HCT116 (cell line): ENCODE results near the gene FAM43B. TPM values are rescaled to one million over a fixed set of nuclear protein-coding genes. Genes with fewer than 3 reads are reported as not detected.

ENCODE experiments used
- ATAC-seq: fragments of 200-7000 bp; cut with Tn5 transposase; 2 replicates; pipeline ENCODE4 v1.9.1; 2020; ENCODE audit warnings: mild to moderate bottlenecking, moderate library complexity
- BruUV-seq: library from RNA; stranded (reverse); fragments of 400-500 nt; replicated peaks from 2 replicates; lab custom pipeline; 2021; lab: Mats Ljungman, UMichigan
- CTCF ChIA-PET: fragments of 300-600 bp; sonication (Branson Sonifier 250); formaldehyde crosslinking; loops from one replicate; lab custom pipeline; 2021; ENCODE audit warnings: antibody characterized with exemption; lab: Charles Lee
- POLR2A ChIA-PET: fragments of 300-600, 350-600 bp; sonication (Branson Sonifier 250); formaldehyde crosslinking; loops from one replicate; lab custom pipeline; 2021; ENCODE audit warnings: antibody characterized with exemption; lab: Charles Lee
- RAD21 ChIA-PET, 2 experiments: fragments of 300-600 bp; sonication (Branson Sonifier 250); formaldehyde crosslinking; loops; one replicate each; lab custom pipeline; 2023; ENCODE audit warnings: low total read pairs in 2 of 2; ENCODE audit not compliant: uncharacterized antibody in 2 of 2, unreplicated experiment in 2 of 2, low non-redundant PET in 1 of 2; lab: Charles Lee
- DNase-seq: peaks from one replicate; pipeline ENCODE4 v3.0.0-alpha.2; 2010; ENCODE audit warnings: low read depth, low spot score
- H2AFZ ChIP-seq: fragments of 200-600 bp; shearing (Covaris generic), sonication (generic); 2 replicates; pipeline ENCODE4 v1.6.1; 2017; ENCODE audit warnings: low read depth, mixed run types, mixed read lengths, antibody characterized with exemption, low read length; ENCODE audit not compliant: poor library complexity, severe bottlenecking
- H3K27ac ChIP-seq: 2 replicates; pipeline ENCODE4 v1.5.1; 2012; ENCODE audit warnings: low read depth, low read length
- H3K27me3 ChIP-seq: fragments of 200-600 bp; sonication (generic); 2 replicates; pipeline ENCODE4 v1.6.1; 2016; ENCODE audit warnings: mixed run types, low read length, mixed read lengths; ENCODE audit not compliant: insufficient read depth
- H3K36me3 ChIP-seq, 2 experiments: fragments of 200-500 bp in 1 of 2; fragments of 200-600 bp in 1 of 2; sonication (Bioruptor generic) in 1 of 2; sonication (generic) in 1 of 2; 2 replicates each; pipeline versions ENCODE4 v1.5.1 to v1.6.1; 2014 to 2016; ENCODE audit warnings: low read length in 2 of 2, inconsistent platforms in 1 of 2, mixed read lengths in 1 of 2, mixed run types in 1 of 2; ENCODE audit not compliant: insufficient read depth in 2 of 2, control insufficient read depth in 1 of 2
- H3K4me1 ChIP-seq, 2 experiments: fragments of 200-600 bp in 1 of 2; sonication (generic) in 1 of 2; 2 replicates each; pipeline versions ENCODE4 v1.5.1 to v1.6.1; 2012 to 2017; ENCODE audit warnings: low read length in 2 of 2, inconsistent platforms in 1 of 2, mild to moderate bottlenecking in 1 of 2, mixed read lengths in 1 of 2, mixed run types in 1 of 2, moderate library complexity in 1 of 2; ENCODE audit not compliant: insufficient read depth in 2 of 2, control insufficient read depth in 1 of 2
- H3K4me2 ChIP-seq: fragments of 200-600 bp; sonication (generic); 2 replicates; pipeline ENCODE4 v1.6.1; 2017; ENCODE audit warnings: mixed run types, low read length, mixed read lengths
- H3K4me3 ChIP-seq, 2 experiments: fragments of 200-600 bp in 1 of 2; sonication (generic) in 1 of 2; replicated peaks in 1 of 2; 2 replicates each; pipeline ENCODE4 v1.5.1; 2011 to 2016; ENCODE audit warnings: low read length in 2 of 2, control low read depth in 1 of 2, low read depth in 1 of 2, mild to moderate bottlenecking in 1 of 2, mixed read lengths in 1 of 2, mixed run types in 1 of 2
- H3K79me2 ChIP-seq: fragments of 200-600 bp; sonication (generic); 2 replicates; pipeline ENCODE4 v1.6.1; 2017; ENCODE audit warnings: mild to moderate bottlenecking, mixed run types, low read length, moderate library complexity, mixed read lengths; ENCODE audit not compliant: insufficient read depth
- H3K9ac ChIP-seq: fragments of 200-600 bp; sonication (generic); 2 replicates; pipeline ENCODE4 v1.6.1; 2016; ENCODE audit warnings: low read length, mixed read lengths
- H3K9me2 ChIP-seq: fragments of 200-600 bp; sonication (generic), shearing (Covaris generic); 2 replicates; pipeline ENCODE4 v1.6.1; 2017; ENCODE audit warnings: mixed run types, mild to moderate bottlenecking, moderate library complexity; ENCODE audit not compliant: insufficient read depth
- H3K9me3 ChIP-seq, 2 experiments: fragments of 200-500 bp in 1 of 2; fragments of 200-600 bp in 1 of 2; sonication (Bioruptor generic) in 1 of 2; sonication (generic) in 1 of 2; 2 replicates each; pipeline ENCODE4 v1.6.1; 2014 to 2017; ENCODE audit warnings: low read length in 2 of 2, mixed read lengths in 2 of 2, inconsistent platforms in 1 of 2, low read depth in 1 of 2, mild to moderate bottlenecking in 1 of 2, mixed run types in 1 of 2, moderate library complexity in 1 of 2; ENCODE audit not compliant: control insufficient read depth in 1 of 2, insufficient read depth in 1 of 2
- H4K20me1 ChIP-seq: fragments of 200-600 bp; sonication (generic), shearing (Covaris generic); 2 replicates; pipeline ENCODE4 v1.6.1; 2017; ENCODE audit warnings: mixed run types, mild to moderate bottlenecking, moderate library complexity; ENCODE audit not compliant: insufficient read depth
- FOSL1 ChIP-seq: IDR thresholded peaks from 2 replicates; pipeline ENCODE4 v1.6.1; 2012; ENCODE audit warnings: low read depth
- JUND ChIP-seq: IDR thresholded peaks from 2 replicates; pipeline ENCODE4 v1.6.1; 2012
- REST ChIP-seq: IDR thresholded peaks from 2 replicates; pipeline ENCODE4 v1.6.1; 2012; ENCODE audit warnings: low read depth
- SIN3A ChIP-seq: IDR thresholded peaks from 2 replicates; pipeline ENCODE4 v1.6.1; 2012; ENCODE audit warnings: low read depth
- SP1 ChIP-seq: IDR thresholded peaks from 2 replicates; pipeline ENCODE4 v1.6.1; 2012; ENCODE audit warnings: low read depth
- ZFX ChIP-seq: fragments of 450-650 bp; IDR thresholded peaks from 2 replicates; pipeline ENCODE4 v1.6.1; 2017
- intact Hi-C: fragments of 100-400 bp; cut with micrococcal nuclease; formaldehyde crosslinking; loops from 2 replicates; pipeline ENCODE4 v1.10.0; 2022
- total RNA-seq: library from RNA; stranded (reverse); gene quantifications from one replicate; pipeline ENCODE4 v1.2.1, GENCODE V29; 2021; ENCODE audit not compliant: unreplicated experiment

The FAM43B gene
- total RNA-seq, 1 experiment from 2014 or later: not detected

DNA sequence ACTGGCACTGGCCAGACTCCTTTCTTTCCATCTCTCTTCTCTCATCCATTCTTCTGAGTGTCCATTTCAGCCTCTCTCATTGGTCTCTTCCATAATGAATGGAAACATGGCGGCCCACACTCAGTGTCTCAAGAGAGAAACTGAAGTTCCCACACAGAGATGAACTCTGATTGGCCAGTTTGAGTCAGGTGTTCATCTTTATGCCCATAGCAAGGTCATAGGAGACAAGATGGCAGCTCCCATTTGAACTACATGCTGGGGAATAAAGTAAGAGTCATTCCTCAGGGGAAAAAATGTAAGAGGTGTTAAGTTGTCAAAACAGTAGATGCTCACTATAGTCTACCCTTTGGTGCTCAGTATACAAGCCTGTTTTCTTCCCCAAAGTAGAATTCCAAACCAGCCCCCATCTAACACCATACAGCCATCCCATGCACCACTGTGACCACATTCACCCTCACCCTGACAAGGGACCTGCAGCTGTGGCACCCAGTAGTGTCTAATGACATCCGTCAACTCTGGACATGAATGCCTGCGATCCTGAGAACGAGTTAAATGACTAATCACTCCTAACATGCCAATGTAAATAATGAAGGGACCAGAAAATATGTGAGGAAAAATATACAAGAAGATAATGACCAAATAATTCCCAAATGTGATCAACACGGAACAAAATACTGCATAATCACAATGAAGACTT lies 48.9 kb downstream of the FAM43B start:
- peaks cover 17 to 53% of the 10 kb centered on the region in 2 experiments for H3K4me1 ChIP-seq
- no peaks in the 10 kb centered on the region for H3K9me2 ChIP-seq
- CTCF ChIA-PET: interaction anchor here (0.7 kb wide), 1 partner anchor 35 kb away, joined by 5 read pairs; no protein-coding TSS in a partner anchor
- no peak for DNase-seq
- H3K79me2 ChIP-seq: no peaks in the 10 kb centered on the region
- no peaks in the 10 kb centered on the region; a peak in 1 of 4 replicates for H3K9me3 ChIP-seq
- peak overlapping the region; percentile 7; the same call in 1 of the 2 replicates for H3K4me2 ChIP-seq
- H3K27ac ChIP-seq: no peak overlapping the region
- H3K9ac ChIP-seq: no peak overlapping the region
- H3K4me3 ChIP-seq: no peak overlapping the region
- no peaks in the 10 kb centered on the region for H3K27me3 ChIP-seq
- TF ChIP-seq SIN3A: peak; percentile 49; the same call in 1 of the 2 replicates
- TF ChIP-seq ZFX: no peak
- TF ChIP-seq JUND: 0 out of 2 replicates have a peak, but pooled peaks have one; percentile 14
- TF ChIP-seq REST: no peak
- 0 out of 2 replicates have a peak, but pooled peaks have one; percentile 24 for TF ChIP-seq SP1
- TF ChIP-seq FOSL1: no peak
- ATAC-seq: no peak
- no TSS peak for BruUV-seq
- no peak overlapping the region for H2AFZ ChIP-seq
- H3K36me3 ChIP-seq: no peaks in the 10 kb centered on the region
- RAD21 ChIA-PET: interaction anchor here in 1 of 2 experiments (0.6 kb wide), 1 partner anchor 41 kb away, joined by 4 read pairs; no protein-coding TSS in a partner anchor
- H4K20me1 ChIP-seq: no peaks in the 10 kb centered on the region
- POLR2A ChIA-PET: interaction anchor here (2.1 kb wide), 1 partner anchor 13 kb away, joined by 6 read pairs; the partner anchor contains the start of gene CDA
- intact Hi-C loops: no loop called here
